Measurements from ENCODE around the gene NFIL3.
"Not testable (repeated sequence)": the region's sequence is repeated elsewhere in the genome, so short reads cannot be mapped to it uniquely, and the experiment has no call there.

The NFIL3 gene

DNA sequence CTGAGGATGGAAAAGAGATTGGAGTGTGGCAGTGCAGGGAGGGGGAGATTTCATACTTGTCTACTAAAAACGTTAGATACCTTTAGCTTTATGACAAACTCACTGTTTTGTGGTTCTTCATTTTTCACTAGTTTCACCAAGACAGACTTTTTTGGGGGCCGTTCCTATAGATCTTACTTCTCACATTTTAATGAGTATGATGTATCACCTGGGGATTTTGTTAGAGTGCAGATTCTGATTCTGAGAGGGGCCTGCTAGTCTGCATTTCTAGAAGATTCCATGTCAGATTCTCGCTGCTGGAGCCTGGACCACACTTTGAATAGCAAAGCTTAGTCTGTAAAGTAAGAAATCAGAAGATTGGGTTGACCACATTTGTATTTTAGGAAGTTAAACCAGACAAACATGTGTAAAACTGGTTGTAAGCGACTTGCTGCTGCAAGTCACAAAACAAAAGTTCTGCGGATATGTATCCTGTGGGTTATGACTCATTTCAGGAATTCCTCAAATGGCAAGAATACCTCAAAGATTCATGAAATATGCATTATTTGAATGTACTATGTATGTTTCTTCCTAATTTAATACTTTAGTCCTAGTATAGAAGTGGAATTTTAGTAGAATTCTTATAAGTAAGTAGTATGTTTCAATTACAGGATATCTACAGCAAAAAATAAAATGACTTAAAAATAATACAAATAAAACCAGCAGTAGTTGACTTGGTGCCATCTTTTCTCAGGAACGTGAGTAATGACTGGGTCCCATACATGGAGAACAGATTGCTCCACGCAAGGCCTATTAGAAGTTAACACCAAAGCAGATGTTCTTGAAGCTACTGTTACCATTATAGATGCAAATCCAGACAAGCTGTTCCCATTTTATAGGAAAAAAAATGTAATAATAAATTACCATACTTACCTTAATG lies 27.8 kb downstream of the NFIL3 start:
- Histone ChIP-seq H3K4me1 (ENCODE audit: control insufficient read depth in 5 of 5, insufficient read depth in 5 of 5, low read length in 5 of 5) (peaks cover 0 to 27% (median 16%) of the 10 kb centered on the region in 5 donors), H3K9ac (ENCODE audit: low read length in 5 of 5) (no peak overlapping the region), H3K4me3 (ENCODE audit: low read depth in 1 of 5, low read length in 5 of 5) (no peak overlapping the region), H3K9me3 (ENCODE audit: control insufficient read depth in 5 of 5, low read length in 5 of 5) (no peaks in the 10 kb centered on the region), H3K27ac (ENCODE audit: low read depth, low read length) (no peak overlapping the region), H3K27me3 (ENCODE audit: control insufficient read depth in 5 of 5, insufficient read depth in 4 of 5, low read length in 5 of 5) (no peaks in the 10 kb centered on the region), H3K36me3 (ENCODE audit: control insufficient read depth in 5 of 5, insufficient read depth in 5 of 5, low read length in 5 of 5) (no peaks in the 10 kb centered on the region)

DNA sequence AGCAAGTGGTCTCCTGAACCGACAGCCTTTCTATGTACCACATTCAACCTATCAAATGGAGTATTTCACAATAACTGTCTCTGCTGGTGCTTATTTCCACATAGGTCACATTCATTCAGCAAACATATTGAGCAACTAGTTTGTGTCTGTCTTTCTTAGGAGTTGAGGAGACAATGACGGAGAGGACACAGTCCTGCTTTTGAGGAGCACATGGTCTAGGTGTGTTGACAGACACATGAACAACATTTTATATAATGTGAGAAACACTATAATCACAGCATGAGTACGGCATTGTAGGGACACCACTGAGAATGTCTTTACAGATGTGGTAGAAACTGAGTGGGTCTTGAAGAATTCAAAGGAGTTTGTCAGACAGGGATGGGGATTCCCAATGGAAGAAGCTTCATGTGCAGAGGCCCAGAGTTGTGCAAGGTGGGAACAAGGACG lies 28.5 kb downstream of the NFIL3 start:
- Histone ChIP-seq H3K4me1 (ENCODE audit: control insufficient read depth in 5 of 5, insufficient read depth in 5 of 5, low read length in 5 of 5) (peaks cover 0 to 24% (median 16%) of the 10 kb centered on the region in 5 donors), H3K9me3 (ENCODE audit: control insufficient read depth in 5 of 5, low read length in 5 of 5) (no peaks in the 10 kb centered on the region), H3K9ac (ENCODE audit: low read length in 5 of 5) (no peak overlapping the region), H3K36me3 (ENCODE audit: control insufficient read depth in 5 of 5, insufficient read depth in 5 of 5, low read length in 5 of 5) (no peaks in the 10 kb centered on the region), H3K27ac (ENCODE audit: low read depth, low read length) (no peak overlapping the region), H3K27me3 (ENCODE audit: control insufficient read depth in 5 of 5, insufficient read depth in 4 of 5, low read length in 5 of 5) (no peaks in the 10 kb centered on the region), H3K4me3 (ENCODE audit: low read depth in 1 of 5, low read length in 5 of 5) (no peak overlapping the region)

DNA sequence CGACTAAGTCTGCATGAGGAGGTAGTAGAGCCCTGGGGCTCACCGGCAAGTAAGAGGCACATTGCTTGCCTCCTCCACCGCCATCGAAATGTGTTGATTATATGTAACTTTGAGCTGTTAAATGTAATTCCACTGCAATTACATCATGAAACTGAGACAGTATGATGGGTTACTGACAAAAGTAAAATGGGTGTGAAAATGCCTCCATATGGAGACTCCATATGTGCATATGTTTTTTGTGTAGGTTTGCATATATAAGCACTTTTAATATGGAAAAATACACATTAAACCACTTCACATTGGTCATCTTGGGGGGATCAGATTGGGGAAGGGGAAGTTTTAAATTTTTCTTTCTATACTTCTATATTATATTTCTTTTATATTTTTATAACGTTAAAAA lies 29.8 kb downstream of the NFIL3 start:
- Histone ChIP-seq H3K27ac (ENCODE audit: low read depth, low read length) (no peak overlapping the region), H3K36me3 (ENCODE audit: control insufficient read depth in 5 of 5, insufficient read depth in 5 of 5, low read length in 5 of 5) (no peaks in the 10 kb centered on the region), H3K4me3 (ENCODE audit: low read depth in 1 of 5, low read length in 5 of 5) (no peak overlapping the region), H3K27me3 (ENCODE audit: control insufficient read depth in 5 of 5, insufficient read depth in 4 of 5, low read length in 5 of 5) (no peaks in the 10 kb centered on the region), H3K9ac (ENCODE audit: low read length in 5 of 5) (no peak overlapping the region), H3K4me1 (ENCODE audit: control insufficient read depth in 5 of 5, insufficient read depth in 5 of 5, low read length in 5 of 5) (peaks cover 0 to 18% (median 16%) of the 10 kb centered on the region in 5 donors), H3K9me3 (ENCODE audit: control insufficient read depth in 5 of 5, low read length in 5 of 5) (no peaks in the 10 kb centered on the region)

DNA sequence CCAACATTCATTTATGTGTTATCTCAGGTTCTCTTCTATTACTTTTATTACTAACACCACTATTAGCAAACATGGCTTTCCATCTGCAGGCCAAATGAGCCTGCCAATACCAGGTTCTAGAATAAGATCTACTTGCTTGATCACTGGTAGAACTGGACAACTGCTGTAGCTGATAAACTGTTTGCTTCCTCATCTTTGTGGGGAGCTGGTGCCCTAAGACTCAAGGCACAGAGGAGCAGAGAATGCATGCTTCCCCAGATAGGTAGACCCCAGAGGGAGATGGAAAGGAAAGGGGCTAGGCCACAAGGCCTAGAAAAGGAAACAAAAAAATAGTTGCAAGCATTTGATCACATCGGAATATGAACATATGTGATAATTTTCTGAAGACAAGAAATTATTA lies 31.2 kb downstream of the NFIL3 start:
- Histone ChIP-seq H3K27me3 (ENCODE audit: control insufficient read depth in 5 of 5, insufficient read depth in 4 of 5, low read length in 5 of 5) (no peaks in the 10 kb centered on the region), H3K27ac (ENCODE audit: low read depth, low read length) (no peak overlapping the region), H3K9ac (ENCODE audit: low read length in 5 of 5) (no peak overlapping the region), H3K4me3 (ENCODE audit: low read depth in 1 of 5, low read length in 5 of 5) (no peak overlapping the region), H3K4me1 (ENCODE audit: control insufficient read depth in 5 of 5, insufficient read depth in 5 of 5, low read length in 5 of 5) (peaks cover 0 to 18% (median 16%) of the 10 kb centered on the region in 5 donors), H3K9me3 (ENCODE audit: control insufficient read depth in 5 of 5, low read length in 5 of 5) (no peaks in the 10 kb centered on the region), H3K36me3 (ENCODE audit: control insufficient read depth in 5 of 5, insufficient read depth in 5 of 5, low read length in 5 of 5) (no peaks in the 10 kb centered on the region)

GRCh38 chr9:91391818-91392217 lies 31.8 kb downstream of the NFIL3 start:
- peaks cover 0 to 18% (median 16%) of the 10 kb centered on the region in 5 donors for H3K4me1 ChIP-seq (ENCODE audit: control insufficient read depth in 5 of 5, insufficient read depth in 5 of 5, low read length in 5 of 5)
- no peak overlapping the region for H3K9ac ChIP-seq (ENCODE audit: low read length in 5 of 5)
- no peak overlapping the region for H3K4me3 ChIP-seq (ENCODE audit: low read depth in 1 of 5, low read length in 5 of 5)
- no peaks in the 10 kb centered on the region for H3K36me3 ChIP-seq (ENCODE audit: control insufficient read depth in 5 of 5, insufficient read depth in 5 of 5, low read length in 5 of 5)
- H3K9me3 ChIP-seq (ENCODE audit: control insufficient read depth in 5 of 5, low read length in 5 of 5): no peaks in the 10 kb centered on the region
- H3K27ac ChIP-seq (ENCODE audit: low read depth, low read length): no peak overlapping the region
- no peaks in the 10 kb centered on the region for H3K27me3 ChIP-seq (ENCODE audit: control insufficient read depth in 5 of 5, insufficient read depth in 4 of 5, low read length in 5 of 5)

DNA sequence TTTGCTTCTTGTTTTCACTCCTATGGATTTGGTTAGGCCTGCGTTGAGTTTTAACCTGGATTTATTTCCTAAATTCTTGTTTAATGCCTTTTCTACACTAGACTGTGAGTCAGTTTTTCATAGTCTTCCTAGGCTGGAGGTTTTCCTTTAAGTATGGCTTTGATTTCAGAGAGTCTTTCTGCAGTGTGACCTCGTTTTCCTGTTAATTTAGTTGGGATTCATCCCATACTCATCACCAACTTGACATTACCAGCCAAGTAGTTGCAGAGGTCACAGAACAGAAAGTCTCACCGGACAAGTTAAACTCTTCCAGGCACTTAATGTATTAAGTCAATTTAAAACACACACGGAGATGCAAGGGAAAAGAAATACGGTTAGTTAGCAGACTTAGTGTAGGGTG lies 32.2 kb downstream of the NFIL3 start:
- H3K9me3 ChIP-seq (ENCODE audit: control insufficient read depth in 5 of 5, low read length in 5 of 5): no peaks in the 10 kb centered on the region
- H3K27ac ChIP-seq (ENCODE audit: low read depth, low read length): no peak overlapping the region
- no peaks in the 10 kb centered on the region for H3K27me3 ChIP-seq (ENCODE audit: control insufficient read depth in 5 of 5, insufficient read depth in 4 of 5, low read length in 5 of 5)
- no peak overlapping the region for H3K4me3 ChIP-seq (ENCODE audit: low read depth in 1 of 5, low read length in 5 of 5)
- H3K4me1 ChIP-seq (ENCODE audit: control insufficient read depth in 5 of 5, insufficient read depth in 5 of 5, low read length in 5 of 5): peaks cover 0 to 18% (median 16%) of the 10 kb centered on the region in 5 donors
- no peak overlapping the region for H3K9ac ChIP-seq (ENCODE audit: low read length in 5 of 5)
- H3K36me3 ChIP-seq (ENCODE audit: control insufficient read depth in 5 of 5, insufficient read depth in 5 of 5, low read length in 5 of 5): no peaks in the 10 kb centered on the region

DNA sequence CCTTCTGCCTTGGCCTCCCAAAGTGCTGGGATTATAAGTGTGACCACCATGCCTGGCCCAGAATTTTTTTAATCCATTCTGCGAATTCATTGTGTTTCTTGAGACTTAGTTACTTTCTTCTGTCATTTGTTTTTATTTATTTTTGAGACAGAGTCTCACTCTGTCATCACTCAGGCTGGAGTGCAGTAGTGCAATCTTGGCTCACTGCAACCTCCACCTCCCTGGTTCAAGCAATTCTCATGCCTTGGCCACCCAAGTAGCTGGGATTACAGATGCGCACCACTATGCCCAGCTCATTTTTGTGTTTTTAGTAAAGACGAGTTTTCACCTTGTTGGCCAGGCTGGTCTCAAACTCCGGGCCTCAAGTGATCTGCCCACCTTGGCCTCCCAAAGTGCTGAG lies 33.9 kb downstream of the NFIL3 start:
- not testable (repeated sequence) for H3K4me3 ChIP-seq (ENCODE audit: low read depth in 1 of 5, low read length in 5 of 5); H3K27ac ChIP-seq (ENCODE audit: low read depth, low read length); H3K9me3 ChIP-seq (ENCODE audit: control insufficient read depth in 5 of 5, low read length in 5 of 5); H3K27me3 ChIP-seq (ENCODE audit: control insufficient read depth in 5 of 5, insufficient read depth in 4 of 5, low read length in 5 of 5); H3K36me3 ChIP-seq (ENCODE audit: control insufficient read depth in 5 of 5, insufficient read depth in 5 of 5, low read length in 5 of 5); H3K9ac ChIP-seq (ENCODE audit: low read length in 5 of 5)
- H3K4me1 ChIP-seq (ENCODE audit: control insufficient read depth in 5 of 5, insufficient read depth in 5 of 5, low read length in 5 of 5): peaks cover 0 to 10% (median 8%) of the 10 kb centered on the region in 5 donors

- no peaks in the 10 kb centered on the region for H3K36me3 ChIP-seq (ENCODE audit: control insufficient read depth in 5 of 5, insufficient read depth in 5 of 5, low read length in 5 of 5)
- no peaks in the 10 kb centered on the region for H3K27me3 ChIP-seq (ENCODE audit: control insufficient read depth in 5 of 5, insufficient read depth in 4 of 5, low read length in 5 of 5)
- H3K4me3 ChIP-seq (ENCODE audit: low read depth in 1 of 5, low read length in 5 of 5): no peak overlapping the region
- H3K27ac ChIP-seq (ENCODE audit: low read depth, low read length): no peak overlapping the region
- no peaks in the 10 kb centered on the region for H3K9me3 ChIP-seq (ENCODE audit: control insufficient read depth in 5 of 5, low read length in 5 of 5)
- no peak overlapping the region for H3K9ac ChIP-seq (ENCODE audit: low read length in 5 of 5)
- peaks cover 0 to 6% (median 6%) of the 10 kb centered on the region in 5 donors for H3K4me1 ChIP-seq (ENCODE audit: control insufficient read depth in 5 of 5, insufficient read depth in 5 of 5, low read length in 5 of 5)
These were observed 36.9 kb downstream of the NFIL3 start for GRCh38 chr9:91386765-91387164.

DNA sequence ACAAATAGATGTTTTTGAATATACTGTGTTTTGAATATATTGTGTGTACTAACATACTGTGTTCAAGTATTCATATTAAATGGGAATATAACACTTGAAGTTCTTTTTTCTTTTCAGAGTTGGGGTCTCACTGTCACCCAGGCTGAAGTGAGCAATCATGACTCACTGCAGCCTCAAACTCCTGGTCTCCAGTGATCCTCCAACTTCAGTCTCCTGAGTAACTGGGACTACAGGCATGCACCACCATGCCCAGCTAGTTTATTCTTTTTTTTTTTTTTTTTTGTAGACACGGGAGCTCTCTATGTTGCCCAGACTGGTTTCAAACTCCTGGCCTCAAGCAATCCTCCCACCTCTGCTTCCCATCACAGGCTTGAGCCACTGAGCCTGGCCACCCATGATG lies 38.7 kb downstream of the NFIL3 start:
- Histone ChIP-seq H3K9me3 (ENCODE audit: control insufficient read depth in 5 of 5, low read length in 5 of 5) (no peaks in the 10 kb centered on the region), H3K4me3 (ENCODE audit: low read depth in 1 of 5, low read length in 5 of 5) (no peak overlapping the region), H3K9ac (ENCODE audit: low read length in 5 of 5) (no peak overlapping the region), H3K27me3 (ENCODE audit: control insufficient read depth in 5 of 5, insufficient read depth in 4 of 5, low read length in 5 of 5) (no peaks in the 10 kb centered on the region), H3K4me1 (ENCODE audit: control insufficient read depth in 5 of 5, insufficient read depth in 5 of 5, low read length in 5 of 5) (no peaks in the 10 kb centered on the region), H3K36me3 (ENCODE audit: control insufficient read depth in 5 of 5, insufficient read depth in 5 of 5, low read length in 5 of 5) (no peaks in the 10 kb centered on the region), H3K27ac (ENCODE audit: low read depth, low read length) (no peak overlapping the region)

- Histone ChIP-seq H3K9me3 (ENCODE audit: control insufficient read depth in 5 of 5, low read length in 5 of 5) (no peaks in the 10 kb centered on the region), H3K27me3 (ENCODE audit: control insufficient read depth in 5 of 5, insufficient read depth in 4 of 5, low read length in 5 of 5) (no peaks in the 10 kb centered on the region), H3K4me3 (ENCODE audit: low read depth in 1 of 5, low read length in 5 of 5) (no peak overlapping the region), H3K9ac (ENCODE audit: low read length in 5 of 5) (no peak overlapping the region), H3K4me1 (ENCODE audit: control insufficient read depth in 5 of 5, insufficient read depth in 5 of 5, low read length in 5 of 5) (peaks cover 2 to 10% (median 5%) of the 10 kb centered on the region in 5 donors), H3K36me3 (ENCODE audit: control insufficient read depth in 5 of 5, insufficient read depth in 5 of 5, low read length in 5 of 5) (no peaks in the 10 kb centered on the region), H3K27ac (ENCODE audit: low read depth, low read length) (no peak overlapping the region)
These were observed 40.1 kb downstream of the NFIL3 start for GRCh38 chr9:91383577-91383976.

All from subcutaneous abdominal adipose tissue (tissue), 5 donors.